ENCODE data around the gene ZNF429.

ZNF429 gene

GRCh38 chr19:21505459-21506451 lies at the start of gene ZNF429:
TSS of gene ZNF429 (plus strand) at chr19:21505602. CDS start at chr19:21505772, 170 bp downstream.
- peak; percentile 97 for DNase-seq (ENCODE audit: low read depth)
- TF ChIP-seq, protein P1, sequence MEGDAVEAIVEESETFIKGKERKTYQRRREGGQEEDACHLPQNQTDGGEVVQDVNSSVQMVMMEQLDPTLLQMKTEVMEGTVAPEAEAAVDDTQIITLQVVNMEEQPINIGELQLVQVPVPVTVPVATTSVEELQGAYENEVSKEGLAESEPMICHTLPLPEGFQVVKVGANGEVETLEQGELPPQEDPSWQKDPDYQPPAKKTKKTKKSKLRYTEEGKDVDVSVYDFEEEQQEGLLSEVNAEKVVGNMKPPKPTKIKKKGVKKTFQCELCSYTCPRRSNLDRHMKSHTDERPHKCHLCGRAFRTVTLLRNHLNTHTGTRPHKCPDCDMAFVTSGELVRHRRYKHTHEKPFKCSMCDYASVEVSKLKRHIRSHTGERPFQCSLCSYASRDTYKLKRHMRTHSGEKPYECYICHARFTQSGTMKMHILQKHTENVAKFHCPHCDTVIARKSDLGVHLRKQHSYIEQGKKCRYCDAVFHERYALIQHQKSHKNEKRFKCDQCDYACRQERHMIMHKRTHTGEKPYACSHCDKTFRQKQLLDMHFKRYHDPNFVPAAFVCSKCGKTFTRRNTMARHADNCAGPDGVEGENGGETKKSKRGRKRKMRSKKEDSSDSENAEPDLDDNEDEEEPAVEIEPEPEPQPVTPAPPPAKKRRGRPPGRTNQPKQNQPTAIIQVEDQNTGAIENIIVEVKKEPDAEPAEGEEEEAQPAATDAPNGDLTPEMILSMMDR (conservative IDR thresholded peaks at IDR 0.05; ENCODE audit: low read depth, low read length), result peak; percentile 14
- peak within 1 kb of the TSS; percentile 89 for H3K4me3 ChIP-seq (ENCODE audit: low read depth, low read length)

DNA sequence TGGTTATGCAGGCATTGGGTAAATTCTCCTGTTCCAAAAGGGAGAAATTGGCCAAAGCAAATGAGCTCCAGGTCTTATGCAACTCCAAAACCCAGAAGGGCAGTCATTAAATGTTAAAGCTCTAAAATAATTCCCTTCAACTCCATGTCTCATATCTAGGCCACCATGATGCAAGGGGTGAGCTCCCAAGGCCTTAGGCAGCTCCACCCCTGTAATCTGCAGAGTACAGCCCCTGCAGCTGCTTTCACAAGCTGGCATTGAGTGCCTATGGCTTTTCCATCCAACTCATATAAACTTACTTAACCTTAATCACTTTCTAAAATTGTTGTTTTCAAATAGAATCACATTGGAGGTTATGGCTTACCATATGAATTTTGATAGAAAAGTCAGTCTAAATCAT lies 44.7 kb upstream of the ZNF429 start:
- H3K4me3 ChIP-seq (ENCODE audit: low read depth, low read length), result no peak overlapping the region
- DNase-seq (ENCODE audit: low read depth), result no peak
- TF ChIP-seq, protein P1 (conservative IDR thresholded peaks at IDR 0.05; ENCODE audit: low read depth, low read length), result no peak

DNA sequence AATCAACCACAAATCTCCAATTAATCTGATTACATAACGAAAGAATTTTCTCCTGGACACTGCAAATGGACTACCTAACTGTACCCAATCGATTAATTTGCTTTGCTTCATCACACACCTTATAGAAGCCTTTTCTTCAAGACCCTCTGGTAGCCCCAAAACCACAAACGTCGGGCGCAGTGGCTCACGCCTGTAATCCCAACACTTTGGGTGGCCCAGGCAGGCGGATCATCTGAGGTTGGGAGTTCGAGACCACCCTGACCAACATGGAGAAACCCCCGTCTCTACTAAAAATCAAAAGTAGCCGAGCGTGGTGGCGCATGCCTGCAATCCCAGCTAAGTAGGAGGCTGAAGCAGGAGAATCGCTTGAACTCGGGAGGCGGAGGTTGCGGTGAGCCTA lies 42.9 kb upstream of the ZNF429 start:
- DNase-seq (ENCODE audit: low read depth), result no peak
- TF ChIP-seq, protein P1 (conservative IDR thresholded peaks at IDR 0.05; ENCODE audit: low read depth, low read length), result no peak
- no peak overlapping the region for H3K4me3 ChIP-seq (ENCODE audit: low read depth, low read length)

DNA sequence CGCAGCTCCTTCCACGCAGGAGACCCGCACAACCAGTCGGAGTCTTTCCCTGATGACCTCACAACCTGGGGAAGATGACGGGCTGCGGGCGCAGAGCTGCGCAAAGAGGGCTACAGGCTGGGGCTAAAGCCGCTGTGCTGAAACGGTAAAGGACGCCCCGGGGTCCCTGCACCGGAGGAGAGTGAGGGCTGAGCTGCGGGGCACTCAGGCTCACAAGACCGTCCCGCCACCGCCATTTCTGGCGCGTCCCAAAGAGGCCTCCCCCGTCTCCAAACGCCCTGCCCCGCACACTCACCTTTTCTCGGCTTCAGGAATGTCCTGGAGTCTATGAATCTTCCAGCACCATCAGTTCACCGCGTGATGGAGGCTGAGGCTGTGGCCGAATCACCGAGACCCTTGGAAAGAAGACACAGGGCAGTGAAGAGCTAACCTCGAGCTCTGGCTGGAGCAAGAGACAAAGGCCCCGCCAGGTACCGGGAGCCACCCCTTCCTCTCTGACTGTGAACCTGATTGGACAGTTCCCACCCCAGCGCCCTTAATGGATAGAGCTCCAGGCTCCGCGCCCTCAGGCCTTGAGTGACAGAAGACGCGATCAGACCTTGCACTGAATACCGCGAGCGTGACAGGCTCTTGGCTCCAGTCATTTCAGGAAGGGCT lies 41.8 kb upstream of the ZNF429 start:
- H3K4me3 ChIP-seq (ENCODE audit: low read depth, low read length), result peak overlapping the region; percentile 38
- peak; percentile 23 for DNase-seq (ENCODE audit: low read depth)
- TF ChIP-seq, protein P1 (conservative IDR thresholded peaks at IDR 0.05; ENCODE audit: low read depth, low read length), result no peak

DNA sequence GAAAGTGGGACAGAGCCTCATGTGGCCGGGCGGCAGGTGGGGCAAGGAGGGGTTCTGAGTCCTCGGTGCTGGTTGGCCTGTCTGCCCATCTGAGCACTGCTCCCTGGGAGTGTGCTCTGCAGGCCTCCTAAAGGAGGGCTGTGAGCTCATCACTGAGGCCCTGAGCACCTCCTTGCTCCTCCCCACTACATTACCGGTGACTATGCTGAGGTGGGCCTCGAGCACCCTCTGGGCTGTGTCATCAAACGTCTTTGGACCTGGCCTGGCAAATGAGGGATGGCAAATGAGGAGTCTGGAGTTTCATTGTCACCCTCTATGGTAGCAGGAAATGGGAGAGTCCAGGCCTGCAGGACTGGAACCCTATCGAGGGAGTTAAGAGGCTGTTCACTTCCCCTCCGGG lies 38.8 kb upstream of the ZNF429 start:
- no peak overlapping the region for H3K4me3 ChIP-seq (ENCODE audit: low read depth, low read length)
- TF ChIP-seq, protein P1 (conservative IDR thresholded peaks at IDR 0.05; ENCODE audit: low read depth, low read length), result no peak
- no peak for DNase-seq (ENCODE audit: low read depth)

DNA sequence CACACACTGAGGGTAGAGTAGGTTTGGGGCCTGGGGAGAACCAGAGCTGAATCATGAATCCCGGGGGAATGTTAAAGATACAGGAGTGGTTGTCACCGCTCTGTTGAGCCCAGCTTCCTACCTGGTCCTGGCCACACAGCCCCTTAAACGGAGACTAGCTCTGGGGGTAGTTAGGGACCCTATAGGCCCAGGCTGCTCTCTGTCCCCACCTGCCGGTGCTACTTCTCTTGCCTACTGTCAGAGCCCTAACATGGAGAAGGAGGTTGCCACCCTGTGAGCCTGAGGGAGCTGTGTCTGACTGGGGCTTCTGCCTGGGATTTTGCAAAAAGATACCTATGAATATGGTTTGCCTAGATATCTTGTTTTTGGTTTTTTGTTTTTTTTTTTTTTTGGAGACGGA lies 36.6 kb upstream of the ZNF429 start:
- no peak overlapping the region for H3K4me3 ChIP-seq (ENCODE audit: low read depth, low read length)
- TF ChIP-seq, protein P1 (conservative IDR thresholded peaks at IDR 0.05; ENCODE audit: low read depth, low read length), result no peak
- DNase-seq (ENCODE audit: low read depth), result no peak

All from choroid plexus epithelial cell (primary cell).